Kidney capillary endothelial cell (primary cell): ENCODE data around the gene CAPN15.
A peak's percentile ranks its signal among the peaks of the same experiment; 100 is the strongest.
"Not testable (repeated sequence)": the region's sequence is repeated elsewhere in the genome, so short reads cannot be mapped to it uniquely, and the experiment has no call there.

Source experiments
- DNase-seq: peaks from one replicate; pipeline ENCODE4 v3.0.0-alpha.2; 2018; ENCODE audit warnings: low spot score

CAPN15 gene

DNA sequence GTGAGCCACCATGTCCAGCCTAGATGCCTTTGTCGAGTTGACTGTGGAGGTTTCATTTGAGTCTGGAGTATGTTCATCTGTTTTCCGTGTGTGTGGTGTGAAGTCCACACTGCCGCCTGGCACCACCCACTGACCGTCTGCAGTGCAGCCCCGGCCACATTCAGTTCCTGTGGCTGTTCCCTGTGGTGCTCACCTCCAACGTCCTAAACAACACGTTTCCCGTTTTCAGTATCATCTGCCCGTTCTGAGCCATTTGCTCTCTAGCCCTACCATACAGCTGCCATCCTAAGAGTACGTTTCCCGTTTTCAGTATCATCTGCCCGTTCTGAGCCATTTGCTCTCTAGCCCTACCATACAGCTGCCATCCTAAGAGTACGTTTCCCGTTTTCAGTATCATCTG, 20.0 kb upstream of the CAPN15 start:
- DNase-seq: not testable (repeated sequence)

DNA sequence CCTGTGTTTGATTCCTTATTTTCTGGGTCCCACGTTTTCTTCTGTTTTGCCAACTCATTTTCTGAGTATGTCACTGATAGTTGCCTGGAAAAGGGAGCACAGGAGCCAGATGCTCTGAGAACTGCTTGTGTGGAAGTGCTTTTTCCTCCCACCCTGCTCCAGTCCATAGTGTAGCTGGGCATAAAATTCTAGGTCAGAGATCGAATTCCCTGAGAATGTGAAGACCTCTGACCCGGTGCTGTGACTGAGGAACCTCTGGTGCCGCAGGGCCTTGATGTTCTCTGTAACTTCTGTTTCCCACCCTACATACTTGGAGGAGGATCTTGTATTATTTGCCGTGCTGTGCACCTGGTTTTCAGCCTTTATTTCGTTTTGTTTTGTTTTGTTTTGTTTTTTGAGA, 19.5 kb upstream of the CAPN15 start:
- no peak for DNase-seq

DNA sequence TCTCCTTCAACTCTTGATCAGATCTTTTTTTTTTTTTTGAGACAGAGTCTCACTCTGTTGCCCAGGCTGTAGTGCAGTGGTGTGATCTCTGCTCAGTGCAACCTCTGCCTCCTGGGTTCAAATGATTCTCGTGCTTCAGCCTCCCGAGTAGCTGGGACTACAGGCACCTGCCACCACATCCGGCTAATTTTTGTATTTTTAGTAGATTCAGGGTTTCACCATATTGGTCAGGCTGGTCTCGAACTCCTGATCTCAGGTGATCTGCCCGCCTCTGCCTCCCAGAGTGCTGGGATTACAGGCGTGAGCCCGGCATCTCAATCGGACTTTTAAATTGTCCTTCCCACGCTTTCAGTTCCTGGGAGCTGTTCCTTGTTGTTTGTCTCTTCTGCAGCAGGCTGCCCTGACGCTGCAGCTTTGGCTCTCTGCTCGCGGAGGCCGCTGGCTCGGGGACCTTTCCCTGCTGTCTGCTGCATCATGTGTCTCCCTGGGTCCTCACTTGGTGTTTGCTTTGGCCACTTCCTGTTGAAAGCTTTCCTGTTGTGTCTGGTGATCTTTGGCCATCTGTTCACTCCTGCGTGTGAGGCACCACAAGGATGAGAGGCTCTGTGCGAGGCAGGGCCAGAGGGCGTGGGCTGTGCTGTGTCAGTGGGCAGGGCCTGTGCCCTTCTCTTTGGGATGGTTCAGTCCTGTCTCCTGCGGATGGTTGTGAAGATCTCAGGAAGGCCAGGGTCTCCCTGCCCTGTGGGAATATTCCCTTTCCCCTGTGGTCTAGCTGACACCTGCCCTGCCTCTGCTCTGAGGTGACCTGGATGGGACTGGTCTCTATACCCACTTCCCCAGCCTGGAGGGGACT, 18.4 kb upstream of the CAPN15 start:
- DNase-seq: peak; percentile 32

DNA sequence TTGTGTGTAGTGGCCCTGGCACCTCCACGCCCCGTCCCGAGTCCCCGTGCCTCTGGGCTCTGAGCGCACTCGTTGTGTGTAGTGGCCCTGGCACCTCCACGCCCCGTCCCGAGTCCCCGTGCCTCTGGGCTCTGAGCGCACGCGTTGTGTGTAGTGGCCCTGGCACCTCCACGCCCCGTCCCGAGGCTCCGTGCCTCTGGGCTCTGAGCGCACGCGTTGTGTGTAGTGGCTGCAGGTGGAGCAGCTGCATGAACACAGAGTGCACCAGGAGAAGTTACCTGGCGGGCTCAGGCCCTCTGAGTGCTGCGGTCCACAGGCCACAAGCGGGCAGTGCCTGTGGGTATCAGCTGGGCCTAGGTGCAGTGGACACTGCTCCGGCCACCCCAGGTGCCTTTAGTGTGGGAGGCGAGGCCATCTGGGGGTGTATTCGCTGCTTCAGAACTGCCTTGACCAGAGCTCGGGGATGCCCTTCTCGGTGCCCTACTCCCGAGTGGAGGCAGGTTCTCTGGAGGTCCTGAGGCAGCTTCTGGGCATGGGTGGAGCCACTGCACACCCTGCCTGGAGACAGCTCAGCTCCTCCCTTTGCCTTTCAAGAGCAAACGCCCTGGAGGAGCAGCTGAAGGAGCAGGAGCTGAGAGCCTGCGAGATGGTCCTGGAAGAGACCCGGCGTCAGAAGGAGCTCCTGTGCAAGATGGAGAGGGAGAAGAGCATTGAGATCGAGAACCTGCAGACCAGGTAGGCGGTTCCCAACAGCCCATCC, 17.3 kb upstream of the CAPN15 start:
- DNase-seq: no peak

DNA sequence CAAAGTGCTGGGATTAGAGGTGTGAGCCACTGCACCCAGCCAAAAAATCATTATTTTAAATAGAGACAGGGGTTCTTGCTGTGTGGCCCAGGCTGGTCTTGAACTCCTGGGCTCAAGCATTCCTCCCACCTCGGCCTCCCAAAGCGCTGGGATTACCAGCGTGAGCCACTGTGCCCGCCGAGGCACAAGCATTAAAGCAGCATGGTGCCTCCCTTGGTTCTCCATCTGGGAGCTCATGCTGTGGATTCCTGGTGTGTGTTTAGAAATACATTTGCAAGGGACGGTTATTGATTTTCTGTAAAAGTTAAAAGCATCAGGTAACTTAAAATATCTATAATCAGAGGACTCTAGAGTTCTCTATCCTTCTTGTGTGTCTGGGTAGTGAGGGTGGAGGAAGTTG, 14.7 kb upstream of the CAPN15 start:
- no peak for DNase-seq

DNA sequence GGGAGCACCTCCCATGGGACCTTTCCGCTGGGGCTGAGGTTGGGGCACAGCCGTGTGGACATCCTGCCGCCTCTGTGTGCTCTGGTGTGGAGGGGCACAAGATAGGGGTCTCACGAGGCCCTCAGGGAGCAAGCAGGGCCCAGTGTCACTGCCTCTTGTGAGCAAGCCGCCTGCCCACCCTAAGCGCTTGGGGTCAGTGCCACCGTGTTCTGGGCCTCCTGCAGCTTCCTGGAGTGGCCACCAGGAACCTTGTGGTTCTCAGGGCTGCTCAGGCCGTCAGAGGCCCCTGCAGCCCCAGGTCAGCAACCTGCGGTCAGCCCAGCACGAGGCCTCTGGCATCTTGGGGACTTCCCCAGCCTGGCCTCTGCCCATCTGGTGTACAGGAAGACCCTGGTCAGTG, 13.6 kb upstream of the CAPN15 start:
- DNase-seq: no peak

DNA sequence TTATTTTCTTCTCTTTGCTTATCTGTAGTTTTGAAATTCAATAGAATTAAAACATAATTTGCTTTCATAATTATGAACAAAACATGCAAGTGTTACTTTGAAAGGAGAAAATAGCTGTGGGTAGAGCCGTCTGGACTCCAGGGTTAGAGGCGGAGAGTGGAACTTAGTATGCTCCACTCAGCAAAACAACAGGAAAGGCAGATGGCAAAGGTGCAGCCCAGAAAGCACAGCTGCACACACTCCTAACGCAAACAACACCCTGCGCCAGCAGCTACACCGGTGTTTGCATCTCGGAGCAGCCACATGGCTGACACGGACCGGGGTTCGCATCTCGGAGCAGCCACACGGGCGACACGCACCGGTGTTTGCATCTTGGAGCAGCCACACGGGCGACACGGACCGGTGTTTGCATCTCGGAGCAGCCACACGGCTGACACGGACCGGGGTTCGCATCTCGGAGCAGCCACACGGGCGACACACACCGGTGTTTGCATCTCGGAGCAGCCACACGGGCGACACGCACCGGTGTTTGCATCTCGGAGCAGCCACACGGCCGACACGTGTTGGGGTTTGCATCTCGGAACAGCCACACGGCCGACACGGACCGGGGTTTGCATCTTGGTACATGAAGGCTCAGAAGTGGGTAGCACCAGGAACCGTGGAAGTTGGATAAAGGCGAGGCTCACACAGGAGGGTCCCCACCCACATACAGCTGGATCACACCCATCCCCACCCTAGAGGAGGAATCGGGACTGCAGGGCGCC, 12.2 kb upstream of the CAPN15 start:
- DNase-seq: no peak

DNA sequence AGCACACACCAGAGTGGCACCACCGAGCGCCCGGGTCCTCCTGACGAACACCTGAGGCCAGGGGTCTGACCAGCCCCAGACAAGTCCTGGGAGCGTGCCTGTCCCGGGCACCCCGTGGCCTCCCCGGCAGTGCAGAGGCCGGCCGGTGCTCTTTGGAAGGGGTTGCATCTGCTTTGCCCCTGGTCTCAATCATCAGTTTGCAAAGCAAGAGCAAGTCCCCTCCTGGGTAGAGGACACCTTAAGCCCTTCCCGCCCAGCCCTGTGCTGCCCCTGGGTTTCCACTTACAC, 11.6 kb upstream of the CAPN15 start:
- DNase-seq: no peak

DNA sequence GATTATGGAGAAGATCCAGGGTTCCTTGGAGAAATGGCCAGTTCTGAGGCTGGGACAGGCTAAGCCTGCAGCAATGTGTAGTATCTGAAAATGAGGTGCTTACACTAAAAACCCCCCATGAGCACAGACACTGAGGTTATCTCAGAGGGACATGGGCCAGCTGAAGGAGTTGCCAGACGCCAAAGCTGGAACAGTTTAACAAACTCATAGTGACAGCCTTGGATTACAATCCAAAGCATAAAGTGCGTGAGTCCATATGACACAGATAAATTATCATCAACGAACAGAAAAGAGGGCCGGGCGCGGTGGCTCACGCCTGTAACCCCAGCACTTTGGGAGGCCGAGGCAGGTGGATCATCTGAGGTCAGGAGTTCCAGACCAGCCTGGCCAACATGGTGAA, 11.2 kb upstream of the CAPN15 start:
- no peak for DNase-seq

DNA sequence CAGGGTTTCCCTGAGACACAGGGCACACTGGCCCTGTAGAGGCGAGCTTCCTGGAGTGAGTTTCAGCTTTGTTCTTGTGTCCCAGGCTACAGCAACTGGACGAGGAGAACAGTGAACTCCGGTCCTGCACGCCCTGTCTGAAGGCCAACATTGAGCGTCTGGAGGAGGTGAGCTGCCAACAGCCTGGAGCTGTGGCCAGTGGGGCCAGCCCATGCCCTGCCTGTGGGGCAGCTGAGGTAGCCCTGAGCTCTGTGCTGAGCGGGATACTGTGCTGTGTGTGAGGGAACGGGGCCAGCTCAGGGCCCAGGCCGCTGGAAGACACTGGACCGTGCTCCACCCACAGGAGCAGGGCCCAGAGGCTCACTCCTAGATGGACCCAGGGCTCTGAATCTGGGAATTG, 8.7 kb upstream of the CAPN15 start:
- DNase-seq: no peak

DNA sequence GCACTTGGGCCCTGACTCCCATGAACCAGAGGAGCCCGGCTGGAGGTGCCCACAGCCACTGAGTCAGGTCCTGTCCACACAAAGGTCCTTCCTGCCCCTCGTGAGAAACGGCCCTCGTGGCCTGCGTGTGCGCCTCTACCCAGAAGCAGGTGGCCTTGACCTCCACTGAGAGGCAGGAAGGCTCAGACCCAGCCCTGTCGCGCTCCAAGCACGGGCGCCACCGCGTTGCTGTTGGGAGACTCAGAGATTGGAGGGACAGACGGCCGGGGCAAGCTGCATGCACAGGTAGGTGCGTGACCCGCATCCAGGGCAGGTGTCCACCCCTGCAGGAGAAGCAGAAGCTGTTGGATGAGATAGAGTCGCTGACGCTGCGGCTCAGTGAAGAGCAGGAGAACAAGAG, 8.1 kb upstream of the CAPN15 start:
- no peak for DNase-seq

DNA sequence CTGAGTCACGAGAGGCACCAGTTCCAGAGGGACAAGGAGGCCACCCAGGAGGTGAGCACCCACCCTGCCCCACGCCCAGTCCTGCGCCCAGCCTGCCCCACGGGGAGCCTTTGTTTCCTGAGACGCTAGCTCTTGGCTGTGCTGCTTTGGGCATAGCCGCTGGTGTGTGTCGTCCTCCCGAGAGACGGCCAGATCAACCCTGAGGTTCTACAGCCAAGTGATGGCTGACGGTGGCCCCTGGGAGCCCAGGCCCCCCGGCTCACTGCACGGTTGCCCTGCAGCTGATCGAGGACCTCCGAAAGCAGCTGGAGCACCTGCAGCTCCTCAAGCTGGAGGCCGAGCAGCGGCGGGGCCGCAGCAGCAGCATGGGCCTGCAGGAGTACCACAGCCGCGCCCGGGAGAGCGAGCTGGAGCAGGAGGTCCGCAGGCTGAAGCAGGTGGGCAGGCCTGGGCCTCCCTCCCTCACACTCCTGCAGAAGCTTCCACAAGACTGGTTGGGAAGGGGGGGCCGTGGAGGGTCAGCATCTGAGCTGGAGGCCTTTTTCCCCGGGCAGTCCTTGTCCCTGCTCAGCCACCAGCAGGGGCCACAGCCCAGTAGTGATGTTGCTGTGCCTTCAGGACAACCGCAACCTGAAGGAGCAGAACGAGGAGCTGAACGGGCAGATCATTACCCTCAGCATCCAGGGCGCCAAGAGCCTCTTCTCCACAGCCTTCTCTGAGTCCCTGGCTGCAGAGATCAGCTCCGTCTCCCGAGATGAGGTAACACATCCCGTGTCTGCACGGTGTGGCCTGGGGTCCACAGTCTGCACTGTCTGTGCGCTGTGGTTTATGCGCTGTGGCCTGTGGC, 7.4 kb upstream of the CAPN15 start:
- DNase-seq: no peak

DNA sequence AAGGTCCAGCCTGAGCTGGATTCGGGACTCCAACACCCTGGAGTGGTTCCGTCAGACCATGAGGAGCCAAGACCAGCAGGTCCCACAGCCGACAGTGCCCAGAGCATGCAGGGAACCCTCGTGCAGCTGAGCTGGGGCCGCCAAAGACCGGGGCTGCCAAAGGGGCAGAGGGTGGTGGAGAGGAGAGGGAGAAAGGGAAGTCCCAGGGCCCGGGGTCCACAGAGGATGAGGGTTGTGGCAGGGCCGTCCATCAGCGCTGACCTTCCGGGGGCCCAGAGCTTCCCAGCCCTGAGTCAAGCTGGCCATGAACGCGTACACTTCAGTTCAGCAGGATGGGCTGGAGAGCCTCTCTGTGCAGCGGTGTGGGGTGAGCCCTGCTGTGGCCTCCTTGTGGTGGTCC, 6.7 kb upstream of the CAPN15 start:
- DNase-seq: no peak

DNA sequence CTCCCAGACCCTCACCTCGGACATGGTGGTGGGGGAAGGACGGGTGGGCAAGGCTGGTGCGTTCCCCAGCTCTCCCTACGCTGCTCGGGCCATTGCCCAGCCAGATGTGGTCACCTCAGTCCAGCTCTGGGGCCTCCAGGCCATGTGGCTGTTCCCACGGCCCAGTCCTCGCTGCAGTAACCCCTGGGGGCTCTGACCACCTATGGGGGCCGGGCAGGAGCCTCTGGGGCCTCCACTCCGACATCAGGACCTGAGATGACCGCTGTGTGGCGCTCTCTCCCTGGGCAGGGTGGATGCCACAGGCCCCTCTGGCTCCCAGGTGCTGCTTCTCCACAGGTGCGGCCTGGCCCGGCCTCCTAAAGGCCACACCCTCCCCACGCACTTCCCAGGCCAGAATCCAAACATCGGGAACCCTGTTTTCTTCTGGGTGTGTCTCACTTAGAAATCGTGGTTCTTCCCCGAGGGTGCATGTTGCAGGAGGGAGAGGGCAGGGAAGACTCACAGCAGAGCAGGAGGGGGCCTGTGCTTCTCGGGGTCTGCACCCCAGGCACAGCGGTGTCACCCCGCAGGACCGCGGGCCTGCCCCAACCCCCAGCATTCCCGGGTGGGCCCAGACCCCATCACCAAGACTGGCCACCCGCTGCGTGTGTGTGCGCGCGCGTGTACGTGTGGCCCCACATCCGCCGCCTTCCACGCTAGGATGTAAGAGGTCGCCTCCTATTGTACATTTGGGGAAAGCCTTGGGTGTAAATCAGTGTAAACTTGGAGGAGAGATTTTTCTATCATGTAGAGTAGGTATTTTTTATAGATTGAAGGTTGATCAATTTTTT, 5.9 kb upstream of the CAPN15 start:
- no peak for DNase-seq

DNA sequence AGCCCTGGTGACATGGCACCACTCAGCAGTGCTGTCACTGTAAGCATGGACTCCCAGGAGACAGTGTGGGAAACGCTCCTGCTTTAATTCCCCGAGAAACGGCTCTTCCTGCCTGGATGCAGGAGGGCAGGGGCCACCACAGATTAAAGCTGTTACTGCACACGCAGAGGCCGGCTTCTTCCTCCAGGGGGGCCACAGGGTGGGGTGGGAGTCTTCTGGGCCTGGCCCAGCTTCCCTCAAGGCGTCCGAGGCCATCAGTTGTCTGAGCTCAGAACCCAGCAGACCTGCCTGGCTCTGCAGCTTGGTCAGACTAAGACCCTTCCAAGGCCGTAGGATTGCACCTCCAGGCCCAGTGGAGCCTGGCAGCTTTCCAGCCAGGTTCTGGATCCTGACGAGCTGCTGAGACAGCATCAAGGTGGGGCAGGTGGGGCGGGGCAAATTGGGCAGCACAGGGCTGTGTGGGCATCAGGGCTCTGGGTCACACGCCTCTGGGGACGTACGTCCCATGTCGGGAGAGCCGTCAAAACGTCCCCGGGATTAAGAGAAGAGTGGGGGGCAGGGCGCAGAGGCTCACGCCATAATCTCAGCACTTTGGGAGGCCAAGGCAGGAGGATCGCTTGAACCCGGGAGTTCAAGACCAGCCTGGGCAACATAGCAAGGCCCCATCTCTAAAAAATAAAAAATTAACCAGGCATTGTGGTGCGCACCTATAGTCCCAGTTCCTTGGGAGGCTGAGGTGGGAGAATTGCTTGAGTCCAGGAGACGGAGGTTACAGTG, 5.0 kb upstream of the CAPN15 start:
- no peak for DNase-seq

DNA sequence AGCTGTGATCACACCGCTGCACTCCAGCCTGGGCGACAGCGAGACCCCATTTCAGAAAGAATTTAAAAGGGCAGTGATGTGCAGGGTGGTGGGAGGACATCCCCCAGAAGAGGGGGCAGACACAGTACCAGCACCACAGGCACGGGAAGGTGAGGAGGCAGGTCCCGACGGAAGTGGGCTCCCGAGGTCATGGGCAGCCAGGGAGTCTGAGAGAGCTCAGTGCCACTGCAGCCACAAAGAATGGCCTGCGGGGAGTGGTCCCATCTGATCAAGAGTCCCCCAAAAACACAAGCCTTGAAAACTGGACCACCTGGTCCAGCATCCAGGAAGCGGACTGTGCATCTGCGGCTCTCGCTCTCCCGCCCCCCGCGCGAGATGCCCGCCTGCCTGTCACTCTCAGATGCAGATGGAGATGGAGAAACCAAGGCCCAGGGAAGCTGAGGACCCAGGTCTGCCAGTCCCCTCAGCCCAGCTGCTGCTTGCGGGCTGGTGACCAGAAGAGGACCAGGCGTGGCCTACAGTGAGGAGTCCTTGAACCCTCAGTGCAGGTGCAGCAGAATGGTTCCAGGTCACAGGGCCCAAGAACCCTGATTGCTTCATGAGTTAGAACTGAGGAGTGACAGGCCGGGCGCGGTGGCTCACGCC, 4.3 kb upstream of the CAPN15 start:
- DNase-seq: no peak

DNA sequence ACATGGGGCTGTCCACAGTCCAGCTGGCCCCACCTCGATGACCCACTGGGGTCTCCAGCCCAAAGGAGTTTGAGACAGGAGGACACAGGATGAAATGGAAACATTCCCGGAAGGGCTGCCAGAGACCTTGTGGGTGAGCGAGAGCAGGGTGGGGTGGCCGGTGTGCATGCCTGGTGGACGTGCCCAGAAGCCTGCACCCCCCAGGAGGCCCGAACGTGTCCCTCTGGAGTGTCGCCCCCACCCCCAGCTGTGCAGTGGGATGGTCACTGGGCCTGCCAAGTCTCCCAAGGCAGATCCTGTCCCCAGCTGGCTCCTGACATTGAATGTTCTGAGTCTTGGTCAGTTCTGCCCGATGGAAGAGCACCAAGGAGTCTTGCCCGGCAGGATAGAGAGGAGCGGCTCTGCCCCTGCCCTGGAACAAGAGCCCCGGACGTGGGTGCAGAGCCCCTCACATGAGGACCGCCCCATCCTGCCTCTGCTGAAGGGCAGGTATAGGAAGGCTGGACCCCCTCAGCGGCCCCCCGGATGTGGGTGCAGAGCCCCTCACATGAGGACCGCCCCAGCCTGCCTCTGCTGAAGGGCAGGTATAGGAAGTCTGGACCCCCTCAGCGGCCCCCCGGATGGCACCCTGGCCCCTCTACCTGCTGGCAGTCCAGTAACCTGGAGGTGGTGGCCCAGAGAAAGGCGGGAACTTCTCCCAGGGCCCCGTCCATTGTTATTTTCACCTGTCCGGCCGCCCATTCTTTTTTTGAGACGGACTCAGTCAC, 3.1 kb upstream of the CAPN15 start:
- DNase-seq: no peak

DNA sequence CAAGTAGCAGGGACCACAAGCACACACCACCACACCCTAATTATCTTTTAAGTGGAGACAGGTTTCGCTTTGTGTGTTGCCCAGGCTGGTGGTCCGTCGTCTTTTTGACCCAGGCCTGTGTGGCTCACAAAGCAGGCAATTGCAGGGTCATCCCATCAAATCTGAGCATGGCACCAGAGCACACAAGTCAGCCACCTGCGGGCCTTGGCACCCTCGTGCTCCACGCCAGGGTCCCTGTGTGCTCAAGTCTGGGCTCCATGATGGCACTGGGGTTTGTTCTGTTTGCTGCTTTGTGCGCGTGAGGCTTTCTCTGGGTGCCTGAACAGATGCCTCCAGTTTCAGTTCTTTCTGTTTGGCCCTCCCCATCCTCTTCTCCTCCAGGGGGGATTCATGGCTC, 2.4 kb upstream of the CAPN15 start:
- DNase-seq: no peak

DNA sequence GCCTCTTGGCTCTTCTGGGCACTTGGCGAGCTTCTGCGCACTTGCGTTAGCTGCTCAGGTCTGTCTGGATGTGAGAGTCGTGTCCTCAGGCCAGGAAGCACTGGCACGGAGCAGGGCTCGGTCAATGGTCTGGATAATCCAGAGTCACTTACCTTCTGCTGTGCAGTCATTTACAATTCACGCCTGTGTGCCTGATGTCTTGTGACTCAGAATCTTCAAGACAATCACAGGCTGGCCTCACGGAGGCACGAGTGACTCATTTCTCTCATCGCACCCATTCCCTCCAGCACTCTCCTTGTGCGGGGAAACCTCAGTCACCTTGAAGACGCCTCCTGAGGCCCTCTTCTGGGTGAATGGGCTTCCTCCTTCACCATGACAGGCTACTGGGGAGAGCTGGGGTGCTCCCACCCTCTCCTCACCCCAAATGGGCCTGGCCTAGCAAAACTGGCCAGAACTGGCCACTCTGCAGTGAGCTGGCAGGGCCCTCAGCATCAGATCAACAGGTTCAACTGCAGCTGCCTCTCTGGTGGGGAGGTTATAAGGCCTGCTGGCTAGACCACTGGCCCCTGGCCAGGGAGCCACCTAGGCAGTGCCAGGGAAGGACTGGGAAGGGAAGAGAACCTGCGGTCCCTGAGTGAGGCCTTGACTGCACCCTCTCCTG, 1.9 kb upstream of the CAPN15 start:
- peak; percentile 88 for DNase-seq
